GM18519 (cell line): ENCODE data around the gene KRT9.

ENCODE experiments used
- ATAC-seq: cut with Tn5 transposase; IDR thresholded peaks from one replicate; pipeline ENCODE4 v1.9.1; 2021; ENCODE audit warnings: mild to moderate bottlenecking, moderate library complexity; ENCODE audit not compliant: unreplicated experiment, low FRiP score

Gene KRT9

GRCh38 chr17:41516147-41516829 lies 55.6 kb downstream of the KRT9 start:
- no peak for ATAC-seq
